ENCODE results near the gene UBASH3B. TPM values are rescaled to one million over a fixed set of nuclear protein-coding genes. Genes with fewer than 3 reads are reported as not detected.

Gene UBASH3B
- total RNA-seq, 2 experiments from 2014 or later, result 16.2 to 20.1 TPM

DNA sequence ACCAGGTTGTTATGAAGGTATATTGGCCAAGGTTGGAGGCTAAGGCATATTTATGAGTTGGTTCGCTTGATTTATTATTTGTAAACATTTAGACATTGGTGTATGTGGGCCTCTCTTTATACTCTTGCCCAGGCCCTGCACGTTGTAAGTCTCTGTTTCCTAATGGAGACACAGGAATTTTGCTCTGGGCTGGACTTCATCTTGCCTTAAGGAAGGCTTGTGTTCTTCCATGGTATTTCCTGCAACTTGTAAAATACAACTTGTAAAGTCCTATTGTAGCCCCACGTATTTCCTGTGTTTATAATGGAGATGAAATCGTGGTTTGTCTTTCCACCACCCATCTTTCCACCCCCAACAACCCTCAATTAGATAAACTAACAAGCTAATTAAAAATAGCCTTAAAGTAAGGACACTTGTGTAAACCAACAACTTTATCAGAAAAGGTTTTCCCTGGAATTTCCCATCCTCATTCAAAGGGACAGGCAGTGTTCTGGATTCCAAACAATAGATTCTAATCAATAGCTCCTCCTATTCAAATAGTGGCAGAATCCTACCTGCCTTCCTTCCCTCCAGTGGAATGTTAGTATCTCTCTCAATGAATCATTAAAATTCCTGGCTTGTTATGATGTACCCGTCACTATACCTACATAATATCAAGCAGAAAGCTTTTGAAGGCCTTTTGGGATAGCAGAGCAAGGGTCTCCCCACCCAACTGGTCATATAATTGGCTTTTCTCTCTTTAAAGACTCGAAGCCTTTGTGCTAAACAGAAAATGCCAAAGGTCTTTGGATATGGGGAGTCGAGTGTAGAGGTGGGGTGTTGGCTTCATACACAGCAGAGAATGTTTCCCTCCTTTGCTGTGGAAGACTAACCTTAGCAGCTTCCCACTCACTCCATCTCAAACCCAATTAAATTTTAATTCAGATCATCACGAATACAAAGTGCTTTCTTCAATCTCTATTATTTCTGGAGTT, 77.1 kb downstream of the UBASH3B start:
- ChIA-PET POLR2A (no interaction called here), CTCF (interaction anchor here (0.6 to 1.4 kb wide), 6 partner anchors 8 to 1784 kb away, joined by 3 to 5 read pairs (median 4); no protein-coding TSS in a partner anchor)
- Mint-ChIP-seq H3K4me3 (no peak overlapping the region), H3K4me1 (peaks cover 28% of the 10 kb centered on the region), H3K9me3 (ENCODE audit: low read depth) (no peaks in the 10 kb centered on the region), H3K27ac (no peak overlapping the region), H3K27me3 (no peaks in the 10 kb centered on the region), H3K36me3 (ENCODE audit: low read depth) (peaks cover 2% of the 10 kb centered on the region)
- no peak for DNase-seq
- intact Hi-C loops (cut with DNase I, micrococcal nuclease), result no loop called here
- no peak for ATAC-seq

DNA sequence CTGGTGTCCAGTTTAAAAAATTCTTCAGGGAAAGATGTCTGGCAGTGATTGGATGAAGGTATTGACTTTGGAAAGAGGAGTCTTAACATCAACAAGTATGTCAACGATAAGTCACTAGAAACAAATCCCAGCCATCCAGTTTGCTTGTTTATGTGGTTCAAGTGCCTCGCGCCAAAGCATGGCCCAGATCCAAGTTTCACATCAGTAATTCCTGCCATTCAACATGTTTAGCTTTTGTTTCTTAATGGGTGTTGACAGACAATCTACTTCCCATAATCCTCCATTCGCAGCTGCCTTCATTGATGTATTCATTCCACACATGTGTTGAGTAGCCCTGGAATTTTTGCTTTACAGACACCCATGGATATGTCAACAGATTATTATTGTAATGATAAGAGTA, 77.8 kb downstream of the UBASH3B start:
- H3K27ac Mint-ChIP-seq, result no peak overlapping the region
- H3K4me3 Mint-ChIP-seq, result no peak overlapping the region
- H3K4me1 Mint-ChIP-seq, result peaks cover 22% of the 10 kb centered on the region
- ChIA-PET POLR2A (interaction anchor here (0.5 kb wide), 1 partner anchor 22 kb away, joined by 3 read pairs; no protein-coding TSS in a partner anchor), CTCF (interaction anchor here (0.8 to 1.4 kb wide), 5 partner anchors 14 to 1785 kb away, joined by 3 to 5 read pairs (median 4); no protein-coding TSS in a partner anchor)
- no peaks in the 10 kb centered on the region for H3K27me3 Mint-ChIP-seq
- DNase-seq (no peak), ATAC-seq (no peak)
- H3K9me3 Mint-ChIP-seq (ENCODE audit: low read depth), result no peaks in the 10 kb centered on the region
- H3K36me3 Mint-ChIP-seq (ENCODE audit: low read depth), result peaks cover 2% of the 10 kb centered on the region
- intact Hi-C loops (cut with DNase I, micrococcal nuclease), result no loop called here

DNA sequence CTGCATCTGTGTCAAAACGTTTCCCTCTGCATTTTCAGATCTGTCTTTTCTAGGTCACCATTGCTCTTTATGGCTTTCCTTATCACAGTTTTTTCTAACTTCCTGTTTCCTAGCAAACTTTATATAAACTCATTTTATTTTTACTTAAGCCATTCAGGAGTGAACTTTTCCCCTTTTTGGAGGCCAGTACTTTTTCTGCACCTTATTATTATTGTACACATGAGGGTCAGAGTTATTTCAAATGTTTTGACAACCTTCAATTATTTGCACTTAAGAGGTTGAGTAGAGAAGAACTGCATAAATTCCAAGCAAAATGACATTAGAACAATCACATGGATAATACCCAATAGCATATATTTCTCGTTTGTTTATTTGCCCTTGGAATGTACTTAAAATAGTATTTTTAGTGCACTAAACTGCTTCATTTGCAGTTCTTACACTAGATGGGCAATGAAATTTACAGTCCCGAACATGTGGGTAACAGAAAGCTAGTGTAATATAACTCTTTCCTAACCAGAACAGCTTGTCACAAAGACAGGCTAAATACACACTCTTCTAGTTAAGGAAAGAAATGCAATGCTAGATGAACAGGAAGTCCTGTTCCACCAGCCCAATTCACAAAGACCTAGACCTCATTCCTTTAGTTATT, 79.5 kb downstream of the UBASH3B start:
- no peak overlapping the region for H3K27ac Mint-ChIP-seq
- H3K4me3 Mint-ChIP-seq, result no peak overlapping the region
- peaks cover 12% of the 10 kb centered on the region for H3K4me1 Mint-ChIP-seq
- no peak for ATAC-seq
- H3K36me3 Mint-ChIP-seq (ENCODE audit: low read depth), result peaks cover 2% of the 10 kb centered on the region
- peaks cover under 1% of the 10 kb centered on the region for H3K27me3 Mint-ChIP-seq
- no peaks in the 10 kb centered on the region for H3K9me3 Mint-ChIP-seq (ENCODE audit: low read depth)
- intact Hi-C loops (cut with DNase I, micrococcal nuclease), result no loop called here
- no peak for DNase-seq
- ChIA-PET POLR2A (no interaction called here), CTCF (interaction anchor here (1.0 to 1.2 kb wide), 3 partner anchors 11 to 77 kb away, joined by 3 read pairs; no protein-coding TSS in a partner anchor)

DNA sequence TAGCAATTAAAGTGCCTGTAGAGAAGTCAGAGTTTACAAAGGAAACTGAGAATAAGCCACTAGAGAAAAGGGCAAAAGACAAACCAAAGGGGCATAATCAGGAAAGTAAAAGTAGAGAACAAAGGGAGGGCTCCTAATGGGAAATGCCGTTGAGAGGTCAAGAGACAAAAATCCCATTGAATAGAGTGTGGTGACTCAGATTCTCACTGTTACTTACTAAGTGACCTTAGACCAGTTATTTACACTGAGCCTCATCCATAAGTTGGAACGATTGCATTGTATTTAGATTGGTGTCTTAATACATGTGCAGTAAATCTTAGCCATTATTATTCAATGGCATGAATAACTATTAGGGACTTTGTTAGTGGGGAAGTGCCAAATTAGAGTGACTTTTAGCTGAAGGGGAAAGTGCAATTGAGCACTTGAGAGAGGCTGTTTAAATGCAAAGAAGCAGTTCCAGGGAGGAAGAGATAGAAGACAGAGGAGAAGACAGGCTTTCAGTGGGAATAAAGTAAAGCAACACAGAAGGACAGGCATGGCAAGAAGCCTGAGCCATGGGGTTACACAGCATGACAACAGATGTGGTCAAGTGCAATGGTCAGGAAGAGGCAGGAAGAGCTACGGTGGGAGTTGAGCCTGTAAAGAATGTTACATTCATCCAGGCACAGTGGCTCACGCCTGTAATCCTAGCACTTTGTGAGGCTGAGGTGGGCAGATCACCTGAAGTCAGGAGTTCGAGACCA, 82.6 kb downstream of the UBASH3B start:
- H3K4me1 Mint-ChIP-seq, result peaks cover 14% of the 10 kb centered on the region
- DNase-seq, result no peak
- H3K27me3 Mint-ChIP-seq, result peaks cover 3% of the 10 kb centered on the region
- no peaks in the 10 kb centered on the region for H3K9me3 Mint-ChIP-seq (ENCODE audit: low read depth)
- intact Hi-C loops (cut with DNase I, micrococcal nuclease), result no loop called here
- H3K36me3 Mint-ChIP-seq (ENCODE audit: low read depth), result no peaks in the 10 kb centered on the region
- ATAC-seq, result no peak
- ChIA-PET CTCF (interaction anchor here (1.0 kb wide), 1 partner anchor 42 kb away, joined by 4 read pairs; no protein-coding TSS in a partner anchor), POLR2A (no interaction called here)
- H3K27ac Mint-ChIP-seq, result no peak overlapping the region
- no peak overlapping the region for H3K4me3 Mint-ChIP-seq

DNA sequence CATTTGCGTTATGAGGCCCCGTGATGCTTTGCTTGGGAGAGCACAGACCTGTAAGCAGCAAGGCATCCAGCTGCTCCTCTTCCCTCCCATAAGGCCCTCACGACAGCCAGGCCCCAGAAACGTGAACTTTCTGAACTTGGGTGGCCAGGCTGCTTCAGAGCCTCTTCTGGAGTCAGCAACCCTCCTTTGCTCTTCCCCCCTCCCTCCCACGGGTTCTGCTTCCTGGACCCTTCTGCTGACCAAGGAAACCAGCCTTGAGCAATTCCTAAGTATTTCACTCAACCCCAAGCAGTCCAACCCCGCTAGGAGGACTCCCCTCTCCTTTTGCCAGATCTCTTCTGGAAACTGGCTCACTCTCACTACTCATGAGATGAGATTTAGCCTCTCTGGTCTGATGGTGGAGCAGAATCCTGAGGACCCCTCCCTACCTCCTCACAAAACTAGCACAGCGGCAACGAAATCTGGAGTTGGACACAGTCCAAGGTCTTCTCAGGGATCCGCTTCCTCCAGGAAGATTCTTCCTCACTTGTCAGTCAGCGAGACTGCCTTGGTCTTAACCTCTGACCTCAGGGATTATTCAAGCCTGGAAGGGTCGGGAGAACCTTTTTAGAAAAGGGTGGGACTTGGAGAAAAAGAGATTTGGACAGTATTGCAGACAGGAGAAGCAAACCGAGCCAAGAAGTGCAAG, 86.2 kb downstream of the UBASH3B start:
- H3K4me1 Mint-ChIP-seq, result peaks cover 14% of the 10 kb centered on the region
- no peaks in the 10 kb centered on the region for H3K36me3 Mint-ChIP-seq (ENCODE audit: low read depth)
- intact Hi-C loops (cut with DNase I, micrococcal nuclease), result loop anchor here in 1 of 2 experiments (5.0 to 10.0 kb wide), 4 partner anchors 641 to 1449 kb away; partner anchors contain the start of gene SC5D
- POLR2A ChIA-PET, result no interaction called here
- ATAC-seq (no peak), DNase-seq (no peak)
- H3K27me3 Mint-ChIP-seq, result peaks cover 3% of the 10 kb centered on the region
- H3K4me3 Mint-ChIP-seq, result no peak overlapping the region
- CTCF ChIA-PET, result interaction anchor here (0.5 to 0.7 kb wide), 2 partner anchors 30 to 38 kb away, joined by 3 read pairs; no protein-coding TSS in a partner anchor
- H3K27ac Mint-ChIP-seq, result no peak overlapping the region
- no peaks in the 10 kb centered on the region for H3K9me3 Mint-ChIP-seq (ENCODE audit: low read depth)

DNA sequence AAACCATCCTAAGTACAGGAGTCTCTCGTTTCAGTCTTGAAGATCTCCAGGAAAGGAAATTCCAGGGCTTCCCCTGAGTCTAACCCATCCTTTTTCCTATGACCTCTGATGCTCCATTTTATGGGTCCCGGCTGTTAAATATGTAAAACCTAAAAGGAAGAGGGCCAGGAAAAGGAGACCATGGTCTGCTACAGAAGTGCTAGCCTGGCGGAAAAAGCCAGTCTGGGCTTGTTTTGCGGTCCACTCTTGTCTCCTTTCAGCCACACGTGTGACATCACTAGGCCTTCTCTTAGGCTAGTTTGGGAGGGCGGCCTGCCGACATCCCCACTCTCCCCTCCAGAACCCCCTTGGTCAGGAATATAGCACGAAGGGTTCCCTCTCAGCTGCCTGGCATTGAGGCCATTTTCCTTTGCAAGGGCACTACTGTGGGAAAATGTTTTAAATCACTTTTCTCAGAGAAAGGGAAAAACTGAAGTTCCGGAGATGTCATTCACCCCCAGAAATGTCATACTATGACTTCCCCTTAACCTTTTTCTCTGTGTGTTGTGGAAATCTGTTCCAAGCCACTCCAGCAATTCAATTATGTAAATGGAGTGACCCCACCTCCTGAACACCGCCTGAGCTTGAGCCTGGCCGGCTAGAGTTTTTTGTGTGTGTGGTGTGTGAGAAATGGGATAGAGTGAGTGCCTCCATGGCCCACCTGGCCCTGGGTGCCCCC, 86.9 kb downstream of the UBASH3B start:
- Mint-ChIP-seq H3K36me3 (ENCODE audit: low read depth) (no peaks in the 10 kb centered on the region), H3K27ac (peak overlapping the region; percentile 28), H3K4me1 (peaks cover 14% of the 10 kb centered on the region), H3K4me3 (no peak overlapping the region), H3K9me3 (ENCODE audit: low read depth) (no peaks in the 10 kb centered on the region), H3K27me3 (peaks cover 3% of the 10 kb centered on the region)
- intact Hi-C loops (cut with DNase I, micrococcal nuclease), result loop anchor here in 1 of 2 experiments (5.0 to 10.0 kb wide), 4 partner anchors 640 to 1450 kb away; partner anchors contain the start of gene SC5D
- POLR2A ChIA-PET, result interaction anchor here (1.4 kb wide), 1 partner anchor 45 kb away, joined by 7 read pairs; no protein-coding TSS in a partner anchor
- CTCF ChIA-PET, result interaction anchor here (0.7 to 1.7 kb wide), 3 partner anchors 13 to 38 kb away, joined by 3 to 5 read pairs (median 3); no protein-coding TSS in a partner anchor
- DNase-seq (no peak), ATAC-seq (no peak)

DNA sequence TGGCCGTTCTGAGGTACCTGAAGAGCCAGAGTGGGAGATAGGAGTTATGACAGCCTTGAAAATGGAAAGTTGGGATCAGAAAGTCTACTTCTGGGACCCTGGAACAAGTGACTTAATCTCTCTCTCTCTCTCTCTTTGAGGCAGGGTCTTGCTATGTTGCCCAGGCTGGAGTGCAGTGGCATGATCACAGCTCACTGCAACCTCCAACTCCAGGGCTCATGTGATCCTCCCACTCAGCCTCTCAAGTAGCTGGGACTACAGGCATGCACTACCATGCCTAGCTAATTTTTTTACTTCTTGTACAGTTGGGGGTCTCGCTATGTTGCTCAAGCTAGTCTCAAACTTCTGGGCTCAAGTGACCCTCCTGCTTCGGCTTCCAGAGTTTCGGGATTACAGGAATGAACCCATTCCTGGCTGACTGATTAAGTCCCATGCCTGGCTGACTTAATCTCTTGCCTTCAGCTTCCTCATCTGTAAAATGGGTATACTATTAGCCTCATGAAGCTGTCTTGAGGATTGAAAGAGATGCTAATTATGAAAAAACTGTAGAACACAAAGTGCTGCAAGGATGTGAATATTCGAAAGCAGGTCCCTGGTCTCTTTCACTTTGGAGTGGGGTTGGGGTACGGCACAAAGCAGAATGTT, 87.7 kb downstream of the UBASH3B start:
- peak overlapping the region; percentile 28 for H3K27ac Mint-ChIP-seq
- ATAC-seq, result no peak
- intact Hi-C loops (cut with DNase I, micrococcal nuclease), result loop anchor here in 1 of 2 experiments (5.0 to 10.0 kb wide), 4 partner anchors 639 to 1451 kb away; partner anchors contain the start of gene SC5D

DNA sequence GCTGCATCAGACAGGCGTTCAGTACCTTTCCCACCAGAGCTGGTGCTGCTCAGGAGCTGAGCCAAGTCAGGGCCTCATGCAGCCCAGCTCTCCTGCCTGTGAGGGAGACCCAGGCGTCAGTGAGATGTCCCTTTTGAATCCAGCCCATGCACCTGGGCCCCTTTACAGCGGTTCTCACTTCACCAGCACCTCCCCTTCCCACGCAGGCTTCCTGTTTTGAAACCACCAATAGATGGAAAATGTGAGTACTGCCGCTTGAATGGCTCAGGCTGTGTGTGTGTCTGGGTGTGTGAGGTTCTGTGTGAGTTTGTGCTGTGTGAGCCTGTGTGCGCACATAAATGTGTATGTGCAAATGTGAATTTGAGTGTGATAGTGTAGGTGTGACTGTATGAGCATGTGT, 88.4 kb downstream of the UBASH3B start:
- ATAC-seq (peak; percentile 66), DNase-seq (peak; percentile 90)
- intact Hi-C loops (cut with DNase I, micrococcal nuclease), result loop anchor here (1.0 to 10.0 kb wide), 11 partner anchors 17 to 1452 kb away; partner anchors contain the start of genes HSPA8 (in 1 of the 2) and SC5D (in 1 of the 2)
- no peaks in the 10 kb centered on the region for H3K9me3 Mint-ChIP-seq (ENCODE audit: low read depth)
- H3K4me3 Mint-ChIP-seq, result no peak overlapping the region
- peaks cover 14% of the 10 kb centered on the region for H3K4me1 Mint-ChIP-seq
- H3K27ac Mint-ChIP-seq, result no peak overlapping the region
- no peaks in the 10 kb centered on the region for H3K36me3 Mint-ChIP-seq (ENCODE audit: low read depth)
- H3K27me3 Mint-ChIP-seq, result peaks cover 6% of the 10 kb centered on the region
- CTCF ChIA-PET, result interaction anchor here (0.7 to 1.7 kb wide), 6 partner anchors 11 to 88 kb away, joined by 3 to 5 read pairs (median 4); partner anchors contain the start of gene UBASH3B
- POLR2A ChIA-PET, result interaction anchor here (0.5 to 1.4 kb wide), 4 partner anchors 17 to 70 kb away, joined by 3 to 7 read pairs (median 6); no protein-coding TSS in a partner anchor

More for the DNA sequence above, 87.7 kb downstream of the UBASH3B start:
- DNase-seq, result no peak
- Mint-ChIP-seq H3K9me3 (ENCODE audit: low read depth) (no peaks in the 10 kb centered on the region), H3K27me3 (peaks cover 4% of the 10 kb centered on the region), H3K4me3 (no peak overlapping the region), H3K36me3 (ENCODE audit: low read depth) (no peaks in the 10 kb centered on the region), H3K4me1 (peaks cover 14% of the 10 kb centered on the region)
- CTCF ChIA-PET, result interaction anchor here (0.6 to 1.7 kb wide), 10 partner anchors 12 to 282 kb away, joined by 3 to 5 read pairs (median 3); partner anchors contain the start of gene UBASH3B
- POLR2A ChIA-PET, result interaction anchor here (0.5 to 1.4 kb wide), 4 partner anchors 16 to 69 kb away, joined by 3 to 7 read pairs (median 6); no protein-coding TSS in a partner anchor

DNA sequence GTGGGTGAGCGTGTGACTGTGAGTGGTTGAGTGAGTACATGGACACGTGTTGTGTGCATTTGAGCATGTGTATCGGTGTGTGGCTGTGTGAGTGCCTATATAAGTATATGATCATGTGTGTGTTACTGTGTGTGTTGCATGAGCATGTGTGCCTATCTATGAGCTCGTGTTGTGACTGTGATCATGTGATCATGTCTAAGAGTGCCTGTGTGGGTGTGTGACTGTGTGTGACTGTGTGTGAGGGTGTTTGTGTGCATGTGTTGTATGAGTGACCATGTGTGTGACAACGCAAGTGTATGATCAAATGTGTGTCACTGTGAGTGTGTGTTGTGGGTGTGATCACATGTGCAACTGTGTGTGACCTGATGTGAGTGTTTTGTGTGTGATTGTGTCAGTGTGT, 88.8 kb downstream of the UBASH3B start:
- Mint-ChIP-seq H3K27ac (no peak overlapping the region), H3K36me3 (ENCODE audit: low read depth) (no peaks in the 10 kb centered on the region), H3K4me3 (no peak overlapping the region), H3K4me1 (peaks cover 17% of the 10 kb centered on the region), H3K9me3 (ENCODE audit: low read depth) (no peaks in the 10 kb centered on the region), H3K27me3 (peaks cover 6% of the 10 kb centered on the region)
- ChIA-PET CTCF (interaction anchor here (1.1 to 1.7 kb wide), 5 partner anchors 11 to 89 kb away, joined by 3 to 5 read pairs (median 4); partner anchors contain the start of gene UBASH3B), POLR2A (interaction anchor here (1.3 kb wide), 1 partner anchor 57 kb away, joined by 4 read pairs; no protein-coding TSS in a partner anchor)
- DNase-seq (no peak), ATAC-seq (peak; percentile 5)
- intact Hi-C loops (cut with DNase I, micrococcal nuclease), result loop anchor here (1.0 to 10.0 kb wide), 11 partner anchors 17 to 1452 kb away; partner anchors contain the start of genes HSPA8 (in 1 of the 2) and SC5D (in 1 of the 2)

Data from activated CD4-positive, alpha-beta T cell treated with anti-CD3 and anti-CD28 coated beads for 36 hours (primary cell).